Measurements from ENCODE around the gene PAXX.

- TF ChIP-seq POLR2A (IDR thresholded peaks at IDR 0.05) (no peak), CTCF (IDR thresholded peaks at IDR 0.05) (no peak)
Observed at GRCh38 chr9:136977223-136977622, 15.0 kb upstream of the PAXX start, which contains the start of gene PTGDS.

Measured in Peyer's patch (tissue), 4 donors.